ENCODE results near the gene GBP3.

Gene GBP3

GRCh38 chr1:89042491-89042890 lies 19.8 kb upstream of the GBP3 start:
- no peak for TF ChIP-seq CTCF (IDR thresholded peaks at IDR 0.05)

GRCh38 chr1:89041721-89042120 lies 19.1 kb upstream of the GBP3 start:
- TF ChIP-seq CTCF (IDR thresholded peaks at IDR 0.05) = no peak

- TF ChIP-seq CTCF (IDR thresholded peaks at IDR 0.05) = no peak
Observed at GRCh38 chr1:89041119-89041641, 18.5 kb upstream of the GBP3 start.

- no peak for TF ChIP-seq CTCF (IDR thresholded peaks at IDR 0.05)
Observed at GRCh38 chr1:89040315-89040626, 17.6 kb upstream of the GBP3 start.

GRCh38 chr1:89037186-89037585 lies 14.5 kb upstream of the GBP3 start:
- no peak for TF ChIP-seq CTCF (IDR thresholded peaks at IDR 0.05)

GRCh38 chr1:89035080-89035479 lies 12.4 kb upstream of the GBP3 start:
- no peak for TF ChIP-seq CTCF (IDR thresholded peaks at IDR 0.05)

GRCh38 chr1:89025928-89026327 lies 3.3 kb upstream of the GBP3 start:
- TF ChIP-seq CTCF (IDR thresholded peaks at IDR 0.05) = no peak

- TF ChIP-seq CTCF (IDR thresholded peaks at IDR 0.05) = no peak
Observed at GRCh38 chr1:89023026-89023425, 360 bp upstream of the GBP3 start.

All from LNCAP (cell line).